HCT116 (cell line): ENCODE measurements around the gene RXRA.

Experiments
- CTCF ChIP-seq, 3 experiments: fragments of 200-600 bp in 1 of 3; sonication (generic) in 1 of 3; IDR thresholded peaks in 2 of 3; conservative IDR thresholded peaks in 1 of 3; 2 replicates each; pipeline ENCODE4 v1.5.1; 2012 to 2017; ENCODE audit warnings: low read depth in 2 of 3, low read length in 2 of 3, antibody characterized with exemption in 1 of 3, borderline replicate concordance in 1 of 3, control low read depth in 1 of 3, mild to moderate bottlenecking in 1 of 3, mixed read lengths in 1 of 3, mixed run types in 1 of 3, moderate library complexity in 1 of 3; ENCODE audit not compliant: insufficient read depth in 1 of 3
- EZH2phosphoT487 ChIP-seq: fragments of 200-600 bp; IDR thresholded peaks from 2 replicates; pipeline ENCODE4 v1.6.1; 2018; ENCODE audit warnings: antibody characterized with exemption, borderline replicate concordance
- SP1 ChIP-seq: IDR thresholded peaks from 2 replicates; pipeline ENCODE4 v1.6.1; 2012; ENCODE audit warnings: low read depth

- no peak for TF ChIP-seq CTCF (IDR thresholded peaks at IDR 0.05 in 2 of 3, conservative IDR thresholded peaks at IDR 0.05 in 1 of 3; ENCODE audit: borderline replicate concordance in 1 of 3, insufficient read depth in 1 of 3, low read depth in 2 of 3, low read length in 2 of 3)
- TF ChIP-seq EZH2phosphoT487 = no peak
- no peak for TF ChIP-seq SP1
Measured at GRCh38 chr9:134410835-134411217, 84.6 kb downstream of the RXRA start.
